Testis (tissue), 3 donors: Measurements from ENCODE around the gene PDGFD. TPM values are rescaled to one million over a fixed set of nuclear protein-coding genes. Genes with fewer than 3 reads are reported as not detected.

Experiments used
- DNase-seq: peaks from one replicate; pipeline ENCODE4 v3.0.0-alpha.2; 2019
- H3K27ac ChIP-seq, 2 donors: fragments of 200-600 bp; sonication (generic); one replicate each; pipeline ENCODE4 v1.5.1; 2019
- H3K27me3 ChIP-seq: fragments of 200-600 bp; sonication (generic); one replicate; pipeline ENCODE4 v1.5.1; 2019
- H3K36me3 ChIP-seq: fragments of 200-600 bp; sonication (generic); one replicate; pipeline ENCODE4 v1.5.1; 2017; ENCODE audit warnings: low read depth; ENCODE audit errors: missing control alignments
- H3K4me1 ChIP-seq: fragments of 200-600 bp; sonication (generic); one replicate; pipeline ENCODE4 v1.5.1; 2019
- H3K4me3 ChIP-seq, 2 donors: fragments of 200-600 bp; sonication (generic); one replicate each; pipeline ENCODE4 v1.5.1; 2017 to 2019
- H3K9me3 ChIP-seq: fragments of 200-600 bp; sonication (generic); one replicate; pipeline ENCODE4 v1.5.1; 2017
- POLR2A ChIP-seq: fragments of 450-650 bp; IDR thresholded peaks from one replicate; pipeline ENCODE4 v1.6.1; 2017; ENCODE audit warnings: antibody characterized with exemption, mild to moderate bottlenecking, moderate library complexity
- WGBS, 2 donors: methylation state at CpG; one replicate each; pipeline ENCODE4 v1.1.5; 2018; 5-methylcytosine and 5-hydroxymethylcytosine counted together
- intact Hi-C: fragments of 100-400 bp; cut with DNase I; formaldehyde crosslinking; loops from one replicate; pipeline ENCODE4 v1.15.1; 2023; ENCODE audit warnings: low total_unique reads
- polyA plus RNA-seq: library from polyadenylated mRNA; stranded (reverse); fragments of 350-450 nt; fragmentation: Illumina TruSeq; extraction: RNeasy Lipid Tissue Mini Kit (QIAGEN cat#74804); gene quantifications from one replicate; pipeline ENCODE4 v1.2.3, GENCODE V29; 2014; ENCODE audit warnings: low read depth, low replicate concordance; ENCODE audit not compliant: insufficient read depth
- total RNA-seq, 2 donors: library from RNA; depleted of rRNA; stranded (reverse); fragments of >200 nt; gene quantifications; one replicate each; pipeline ENCODE4 v1.2.3, GENCODE V29; 2016
- TF ChIP-seq, protein P1 (sequence below), 3 experiments: fragments of 450-650 bp in 2 of 3; fragments of 200-600 bp in 1 of 3; sonication (generic) in 1 of 3; IDR thresholded peaks; one replicate each; pipeline ENCODE4 v1.5.1; 2016 to 2019; ENCODE audit warnings: antibody characterized with exemption in 3 of 3, mild to moderate bottlenecking in 2 of 3, moderate library complexity in 1 of 3

The PDGFD gene
- total and polyA plus RNA-seq, 3 donors from 2014 or later = 6.0 to 8.1 (median 8.0) TPM

DNA sequence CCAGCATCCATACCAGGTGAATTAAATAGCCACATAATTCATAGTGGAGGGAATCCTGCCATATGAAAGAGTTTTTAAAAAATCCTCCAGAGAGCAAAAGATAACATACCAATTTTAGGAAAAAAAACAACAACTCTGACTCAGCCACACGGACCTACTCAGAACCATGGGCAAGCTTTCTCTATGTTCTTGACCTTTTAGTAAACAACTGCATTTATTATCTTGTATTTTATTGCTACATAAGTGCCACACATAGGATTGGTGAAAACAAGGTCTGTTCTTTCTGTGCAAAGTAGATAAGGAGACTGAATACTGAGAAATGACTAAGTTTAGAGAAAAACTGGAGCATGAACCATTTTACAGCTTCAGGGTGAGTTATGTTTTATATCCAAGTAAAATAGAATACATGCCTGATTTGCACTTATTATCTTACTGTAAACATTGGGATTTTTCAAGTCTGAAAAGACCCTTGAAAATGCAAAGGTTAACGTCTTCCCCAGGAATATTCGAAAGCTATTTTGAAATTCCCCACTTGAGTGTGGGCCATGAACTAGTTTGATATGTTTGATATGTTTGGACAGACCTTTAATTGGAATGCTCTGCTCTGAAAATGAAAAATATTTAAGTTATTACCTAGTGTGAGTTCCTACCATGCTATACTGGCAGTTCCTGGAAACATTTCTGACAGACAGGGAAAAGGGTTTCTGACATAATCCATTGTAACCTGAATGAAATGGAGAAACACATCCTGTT, 217.0 kb downstream of the PDGFD start:
- H3K27ac ChIP-seq = no peak overlapping the region
- intact Hi-C loops = no loop called here
- no peak for TF ChIP-seq POLR2A
- TF ChIP-seq, protein P1, sequence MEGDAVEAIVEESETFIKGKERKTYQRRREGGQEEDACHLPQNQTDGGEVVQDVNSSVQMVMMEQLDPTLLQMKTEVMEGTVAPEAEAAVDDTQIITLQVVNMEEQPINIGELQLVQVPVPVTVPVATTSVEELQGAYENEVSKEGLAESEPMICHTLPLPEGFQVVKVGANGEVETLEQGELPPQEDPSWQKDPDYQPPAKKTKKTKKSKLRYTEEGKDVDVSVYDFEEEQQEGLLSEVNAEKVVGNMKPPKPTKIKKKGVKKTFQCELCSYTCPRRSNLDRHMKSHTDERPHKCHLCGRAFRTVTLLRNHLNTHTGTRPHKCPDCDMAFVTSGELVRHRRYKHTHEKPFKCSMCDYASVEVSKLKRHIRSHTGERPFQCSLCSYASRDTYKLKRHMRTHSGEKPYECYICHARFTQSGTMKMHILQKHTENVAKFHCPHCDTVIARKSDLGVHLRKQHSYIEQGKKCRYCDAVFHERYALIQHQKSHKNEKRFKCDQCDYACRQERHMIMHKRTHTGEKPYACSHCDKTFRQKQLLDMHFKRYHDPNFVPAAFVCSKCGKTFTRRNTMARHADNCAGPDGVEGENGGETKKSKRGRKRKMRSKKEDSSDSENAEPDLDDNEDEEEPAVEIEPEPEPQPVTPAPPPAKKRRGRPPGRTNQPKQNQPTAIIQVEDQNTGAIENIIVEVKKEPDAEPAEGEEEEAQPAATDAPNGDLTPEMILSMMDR (IDR thresholded peaks at IDR 0.05) = no peak
- no peaks in the 10 kb centered on the region for H3K36me3 ChIP-seq
- WGBS, 2 donors = 39 to 42% methylated on average over 3 of the region's 3 CpGs
- no peak overlapping the region for H3K4me3 ChIP-seq
- no peaks in the 10 kb centered on the region for H3K27me3 ChIP-seq
- H3K4me1 ChIP-seq = no peaks in the 10 kb centered on the region
- no peaks in the 10 kb centered on the region for H3K9me3 ChIP-seq
- no peak for DNase-seq

GRCh38 chr11:103944251-103944940, 219.6 kb downstream of the PDGFD start:
- Histone ChIP-seq H3K4me1 (no peaks in the 10 kb centered on the region), H3K27ac (no peak overlapping the region), H3K9me3 (no peaks in the 10 kb centered on the region), H3K4me3 (no peak overlapping the region), H3K36me3 (no peaks in the 10 kb centered on the region), H3K27me3 (no peaks in the 10 kb centered on the region)
- TF ChIP-seq POLR2A = no peak
- TF ChIP-seq, protein P1 (IDR thresholded peaks at IDR 0.05) = no peak
- no peak for DNase-seq
- WGBS, 2 donors = 92 to 100% methylated on average over 1 of the region's 1 CpG
- intact Hi-C loops = no loop called here

DNA sequence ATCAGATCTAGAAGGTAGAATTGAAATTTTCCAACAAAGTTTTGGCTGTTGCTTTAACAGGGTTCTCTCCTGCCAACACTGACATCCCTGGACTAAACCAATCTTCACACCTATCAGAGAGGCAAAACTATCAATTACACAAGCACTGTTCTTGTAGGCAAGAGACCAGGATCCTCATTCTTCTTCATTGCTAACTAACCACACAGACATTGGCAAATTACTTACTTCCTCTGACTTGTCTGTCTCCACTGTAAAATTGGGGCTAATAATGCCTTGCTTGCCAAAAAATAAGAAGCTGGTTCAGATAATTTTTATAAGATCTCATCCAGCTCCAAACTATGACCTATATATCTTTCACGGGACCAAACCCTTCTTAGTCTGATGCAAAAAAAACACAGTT, 221.3 kb downstream of the PDGFD start:
- no peak for DNase-seq
- Histone ChIP-seq H3K27ac (no peak overlapping the region), H3K36me3 (no peaks in the 10 kb centered on the region), H3K9me3 (no peaks in the 10 kb centered on the region), H3K4me1 (no peaks in the 10 kb centered on the region), H3K4me3 (no peak overlapping the region), H3K27me3 (no peaks in the 10 kb centered on the region)
- no peak for TF ChIP-seq POLR2A
- TF ChIP-seq, protein P1 (IDR thresholded peaks at IDR 0.05) = no peak
- intact Hi-C loops = no loop called here
- WGBS, 2 donors = 91 to 95% methylated on average over 1 of the region's 1 CpG

GRCh38 chr11:103940551-103940950, 223.4 kb downstream of the PDGFD start:
- H3K9me3 ChIP-seq = no peaks in the 10 kb centered on the region
- no peaks in the 10 kb centered on the region for H3K36me3 ChIP-seq
- no peak overlapping the region for H3K27ac ChIP-seq
- no peaks in the 10 kb centered on the region for H3K4me1 ChIP-seq
- H3K4me3 ChIP-seq = no peak overlapping the region
- intact Hi-C loops = no loop called here
- no peaks in the 10 kb centered on the region for H3K27me3 ChIP-seq
- 85 to 91% methylated on average over 2 of the region's 2 CpGs for WGBS, 2 donors
- no peak for DNase-seq
- TF ChIP-seq, protein P1 (IDR thresholded peaks at IDR 0.05) = no peak
- no peak for TF ChIP-seq POLR2A
